Panc1 (cell line): ENCODE data around the gene PEAR1.

Experiments
- POLR2AphosphoS5 ChIP-seq: IDR thresholded peaks from 2 replicates; pipeline ENCODE4 v1.6.1; 2012; ENCODE audit warnings: mild to moderate bottlenecking, low read depth, low read length, moderate library complexity
- SIN3A ChIP-seq: IDR thresholded peaks from 2 replicates; pipeline ENCODE4 v1.6.1; 2012; ENCODE audit warnings: low read depth, mild to moderate bottlenecking, low read length, moderate library complexity, borderline replicate concordance; ENCODE audit not compliant: insufficient read depth
- TF ChIP-seq, protein P1 (sequence below): fragments of 450-650 bp; IDR thresholded peaks from 2 replicates; pipeline ENCODE4 v1.5.1; 2017; ENCODE audit warnings: mild to moderate bottlenecking

GRCh38 chr1:156897078-156897825, 3.7 kb downstream of the PEAR1 start:
- TF ChIP-seq, protein P1, sequence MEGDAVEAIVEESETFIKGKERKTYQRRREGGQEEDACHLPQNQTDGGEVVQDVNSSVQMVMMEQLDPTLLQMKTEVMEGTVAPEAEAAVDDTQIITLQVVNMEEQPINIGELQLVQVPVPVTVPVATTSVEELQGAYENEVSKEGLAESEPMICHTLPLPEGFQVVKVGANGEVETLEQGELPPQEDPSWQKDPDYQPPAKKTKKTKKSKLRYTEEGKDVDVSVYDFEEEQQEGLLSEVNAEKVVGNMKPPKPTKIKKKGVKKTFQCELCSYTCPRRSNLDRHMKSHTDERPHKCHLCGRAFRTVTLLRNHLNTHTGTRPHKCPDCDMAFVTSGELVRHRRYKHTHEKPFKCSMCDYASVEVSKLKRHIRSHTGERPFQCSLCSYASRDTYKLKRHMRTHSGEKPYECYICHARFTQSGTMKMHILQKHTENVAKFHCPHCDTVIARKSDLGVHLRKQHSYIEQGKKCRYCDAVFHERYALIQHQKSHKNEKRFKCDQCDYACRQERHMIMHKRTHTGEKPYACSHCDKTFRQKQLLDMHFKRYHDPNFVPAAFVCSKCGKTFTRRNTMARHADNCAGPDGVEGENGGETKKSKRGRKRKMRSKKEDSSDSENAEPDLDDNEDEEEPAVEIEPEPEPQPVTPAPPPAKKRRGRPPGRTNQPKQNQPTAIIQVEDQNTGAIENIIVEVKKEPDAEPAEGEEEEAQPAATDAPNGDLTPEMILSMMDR, result no peak
- no peak for TF ChIP-seq POLR2AphosphoS5
- TF ChIP-seq SIN3A, result no peak
